Measurements from ENCODE around the gene ARHGEF26.

Gene ARHGEF26

GRCh38 chr3:154275965-154276364 lies 154.8 kb downstream of the ARHGEF26 start:
- no peak for DNase-seq

GRCh38 chr3:154280161-154280560 lies 159.0 kb downstream of the ARHGEF26 start:
- DNase-seq, result no peak

GRCh38 chr3:154285221-154285620 lies 164.0 kb downstream of the ARHGEF26 start:
- DNase-seq, result no peak

GRCh38 chr3:154290187-154290586 lies 169.0 kb downstream of the ARHGEF26 start:
- no peak for DNase-seq

GRCh38 chr3:154294016-154294415 lies 172.8 kb downstream of the ARHGEF26 start:
- DNase-seq, result no peak

GRCh38 chr3:154301561-154301960 lies 180.4 kb downstream of the ARHGEF26 start:
- no peak for DNase-seq

- no peak for DNase-seq
Measured at GRCh38 chr3:154304116-154304786, 183.1 kb downstream of the ARHGEF26 start.

GRCh38 chr3:154304936-154305335 lies 183.7 kb downstream of the ARHGEF26 start:
- no peak for DNase-seq

- no peak for DNase-seq
Measured at GRCh38 chr3:154307363-154307762, 186.2 kb downstream of the ARHGEF26 start.
